Neural progenitor cell (in vitro differentiated cells): ENCODE results near the gene CNTNAP2.

ENCODE experiments used
- CTCF ChIP-seq: fragments of 200-600 bp; sonication (generic); IDR thresholded peaks from 2 replicates; pipeline ENCODE4 v1.5.1; 2017; ENCODE audit warnings: antibody characterized with exemption, mild to moderate bottlenecking
- EZH2 ChIP-seq: fragments of 200-600 bp; sonication (generic); IDR thresholded peaks from 2 replicates; pipeline ENCODE4 v1.6.1; 2017; ENCODE audit warnings: antibody characterized with exemption, mild to moderate bottlenecking, moderate library complexity
- EZH2phosphoT487 ChIP-seq: fragments of 200-600 bp; sonication (generic); IDR thresholded peaks from 2 replicates; pipeline ENCODE4 v1.6.1; 2017; ENCODE audit warnings: antibody characterized with exemption

DNA sequence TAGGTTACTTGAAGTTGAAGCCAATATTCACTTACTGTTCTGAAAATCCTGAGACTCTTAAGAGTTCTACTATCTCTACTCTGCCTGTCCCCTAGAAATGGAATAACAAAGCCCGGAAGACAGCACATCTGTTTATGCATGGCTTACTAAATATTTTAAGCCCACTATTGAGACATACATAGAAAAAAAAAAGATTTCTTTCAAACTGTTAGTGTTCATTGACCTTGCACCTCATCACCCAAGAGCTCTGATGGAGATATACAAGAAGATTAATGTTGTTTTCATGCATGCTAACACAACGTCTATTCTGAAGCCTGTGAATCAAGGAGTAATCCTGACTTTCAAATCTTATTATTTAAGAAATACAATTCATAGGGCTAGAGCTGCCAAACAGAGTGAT, 1614.7 kb downstream of the CNTNAP2 start:
- TF ChIP-seq CTCF (no peak), EZH2 (no peak), EZH2phosphoT487 (no peak)
